GM18526 (cell line): ENCODE measurements around the gene AGAP1.

Experiments used
- POLR2A ChIP-seq: IDR thresholded peaks from 3 replicates; pipeline ENCODE4 v1.6.1; 2011; ENCODE audit not compliant: insufficient read length; ENCODE audit errors: extremely low read depth

AGAP1 gene

DNA sequence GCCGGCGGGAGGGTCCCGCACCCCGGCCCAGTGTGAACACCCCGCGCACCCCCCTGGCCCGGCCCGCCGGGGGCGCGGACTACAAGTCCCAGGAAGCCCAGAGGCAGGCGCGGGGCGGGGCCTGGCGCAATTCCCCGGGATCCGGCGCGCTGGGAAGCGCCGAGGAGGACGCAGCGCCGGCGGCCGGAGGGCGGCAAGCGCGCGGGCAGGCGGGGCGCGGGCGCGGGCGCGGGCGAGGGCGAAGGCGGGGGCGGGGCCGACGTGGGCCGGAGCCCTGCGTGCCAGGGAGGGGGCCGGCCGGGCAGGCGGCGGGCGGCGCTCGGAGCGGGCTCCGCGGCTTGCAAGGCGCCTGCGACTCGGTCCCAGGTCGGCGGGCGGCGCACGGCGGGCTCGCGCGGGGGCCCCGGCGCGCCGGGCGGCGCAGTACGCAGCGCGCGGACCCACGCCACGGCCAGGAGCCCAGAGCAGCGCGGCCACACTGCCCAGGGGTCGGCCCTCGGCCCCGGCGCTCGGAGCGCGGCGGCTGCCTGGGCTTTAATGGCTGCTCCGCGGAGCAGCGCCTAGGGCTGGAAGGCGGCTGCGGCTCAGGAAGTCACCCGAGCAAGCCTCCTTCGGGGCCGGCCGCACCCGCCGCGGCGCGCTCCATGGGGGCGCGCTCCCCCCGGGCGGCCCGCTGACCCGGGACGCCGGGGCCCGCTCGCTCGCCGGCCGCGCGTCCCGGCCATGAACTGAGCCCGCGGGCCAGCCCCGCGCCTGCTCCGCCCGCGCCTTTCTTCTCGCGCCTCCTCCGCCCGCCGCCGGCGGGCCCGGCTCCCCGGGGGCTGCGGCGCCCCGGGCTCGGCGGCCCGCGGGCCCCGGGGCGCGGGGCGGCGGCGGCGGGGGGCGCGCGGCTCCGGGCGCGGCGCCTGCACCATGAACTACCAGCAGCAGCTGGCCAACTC lies at the start of gene AGAP1:
Gene AGAP1 (plus strand): TSS at position 269 of the 941 bp plus-strand sequence.
- no peak for TF ChIP-seq POLR2A

DNA sequence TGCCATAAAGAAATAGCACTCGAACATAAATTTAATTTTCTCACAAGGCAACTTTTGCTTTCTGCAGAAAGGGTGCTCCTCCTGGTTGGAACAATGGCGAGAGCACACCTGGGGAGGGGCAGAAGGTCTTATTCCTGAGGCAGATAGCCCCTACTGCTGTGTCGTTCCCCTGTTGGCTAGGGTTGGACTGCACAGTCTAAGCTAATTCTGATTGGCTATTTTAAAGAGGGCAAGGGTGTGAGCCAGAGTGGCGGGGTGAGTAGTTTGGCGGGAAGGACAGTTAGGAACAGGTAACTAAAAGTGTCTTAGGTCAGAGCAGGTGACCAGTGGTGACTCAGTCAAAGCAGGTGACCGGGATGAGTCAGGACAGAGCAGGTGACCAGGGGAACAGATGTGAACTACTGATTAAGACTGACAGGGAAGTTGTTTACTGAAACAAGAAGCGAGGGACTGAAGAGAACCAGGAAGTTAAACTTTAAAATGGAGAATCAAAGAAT lies 49.7 kb upstream of the AGAP1 start:
- TF ChIP-seq POLR2A: no peak

DNA sequence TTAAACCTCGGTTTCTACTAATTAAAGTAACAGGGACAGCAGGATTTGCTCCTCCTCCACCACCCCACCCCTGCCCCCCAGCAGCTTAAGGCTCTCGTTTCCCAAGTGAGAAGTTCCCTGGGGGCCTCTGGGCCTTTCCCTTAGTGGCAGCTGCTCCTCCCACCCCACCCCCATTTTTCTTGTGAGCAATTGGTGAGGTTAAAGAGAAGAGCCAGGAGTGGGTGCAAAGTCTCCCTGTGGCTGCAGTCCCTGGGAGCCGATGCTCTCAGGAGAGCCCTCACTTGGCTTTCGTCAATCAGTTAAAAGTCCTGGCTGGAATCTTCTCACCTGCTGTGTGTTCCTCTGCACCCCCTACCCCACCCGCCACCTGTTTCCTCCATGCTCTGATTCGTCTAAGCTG lies 48.7 kb upstream of the AGAP1 start:
- no peak for TF ChIP-seq POLR2A

DNA sequence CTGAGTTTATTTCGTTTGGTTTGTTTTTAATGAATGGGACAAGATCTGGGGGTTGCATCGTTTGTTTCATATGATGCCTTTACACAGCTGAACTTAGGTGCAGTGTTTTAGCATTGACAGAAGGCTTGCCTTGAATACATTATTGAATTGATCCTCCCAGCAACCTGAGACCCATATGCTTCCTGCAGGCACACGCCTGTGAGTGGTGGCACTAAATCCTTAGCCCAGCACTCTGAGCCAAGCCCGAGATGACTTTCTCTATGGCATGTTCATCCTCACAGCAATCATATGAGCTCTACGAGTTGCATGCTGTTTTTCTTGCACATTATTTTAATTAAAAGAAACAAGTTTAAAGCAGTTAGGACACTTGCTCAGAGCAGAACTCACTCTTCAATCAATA lies 47.8 kb upstream of the AGAP1 start:
- TF ChIP-seq POLR2A: no peak

DNA sequence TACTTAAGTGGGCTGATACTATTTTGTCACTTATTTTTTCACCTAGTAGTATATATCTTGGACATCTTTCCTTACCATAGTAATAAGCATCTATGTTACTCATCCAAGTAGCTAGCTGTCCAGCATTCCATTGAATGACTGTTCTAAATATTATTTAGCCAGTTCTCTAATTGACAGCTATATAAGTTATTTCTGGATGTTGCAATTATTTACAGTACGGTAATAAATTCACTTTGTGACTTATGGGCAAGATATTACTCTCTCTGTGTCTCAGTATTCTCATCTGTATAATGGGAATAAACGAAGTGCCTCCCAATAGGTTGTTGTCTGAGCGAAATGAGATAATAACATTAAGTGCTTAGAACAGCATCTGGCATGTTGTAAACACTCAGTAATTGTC lies 46.6 kb upstream of the AGAP1 start:
- no peak for TF ChIP-seq POLR2A

DNA sequence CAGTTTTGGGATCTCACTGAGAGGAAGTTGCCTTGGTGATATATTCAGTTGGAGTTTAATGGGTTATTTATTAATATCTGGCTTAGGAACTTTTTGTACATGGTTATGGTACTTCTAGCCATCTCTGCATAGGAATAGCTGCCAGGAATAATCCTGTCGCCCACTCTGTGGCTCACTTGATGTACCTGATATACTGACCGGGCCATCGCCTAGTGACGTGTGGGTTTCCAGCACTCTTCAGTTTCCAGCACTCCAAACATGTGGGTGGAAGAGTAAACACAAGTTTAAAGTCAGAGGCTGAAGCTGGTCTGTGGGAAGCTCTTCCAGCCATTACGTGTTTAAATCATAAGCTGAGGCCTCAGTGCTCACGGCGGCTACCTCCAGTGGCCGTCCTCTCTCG lies 44.3 kb upstream of the AGAP1 start:
- no peak for TF ChIP-seq POLR2A

DNA sequence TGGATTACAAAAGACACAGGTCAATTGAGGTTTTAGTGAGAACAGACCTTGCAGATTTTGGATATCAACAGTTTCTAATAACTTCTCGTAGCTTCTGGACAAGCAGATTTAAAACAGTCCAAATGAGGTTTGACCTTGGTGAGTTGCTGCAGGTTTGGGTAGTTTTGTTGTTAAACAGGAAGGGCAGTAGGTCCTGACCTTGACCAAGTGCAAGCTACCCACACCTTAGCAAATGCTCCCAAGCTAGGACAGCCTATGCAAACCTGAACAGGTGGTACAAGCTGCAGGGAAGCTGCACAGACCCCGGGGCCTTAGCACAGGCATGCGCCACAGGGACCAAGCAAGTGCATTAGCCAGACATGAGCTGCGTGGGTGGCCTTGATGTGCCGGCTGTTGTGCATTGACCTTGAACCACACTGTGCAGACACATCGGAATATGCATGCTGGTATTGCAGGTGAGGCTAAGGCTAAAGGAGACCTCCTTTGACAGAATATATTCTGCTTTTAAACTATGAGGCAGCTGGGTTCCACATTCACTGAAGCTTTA lies 40.2 kb upstream of the AGAP1 start:
- TF ChIP-seq POLR2A: no peak

DNA sequence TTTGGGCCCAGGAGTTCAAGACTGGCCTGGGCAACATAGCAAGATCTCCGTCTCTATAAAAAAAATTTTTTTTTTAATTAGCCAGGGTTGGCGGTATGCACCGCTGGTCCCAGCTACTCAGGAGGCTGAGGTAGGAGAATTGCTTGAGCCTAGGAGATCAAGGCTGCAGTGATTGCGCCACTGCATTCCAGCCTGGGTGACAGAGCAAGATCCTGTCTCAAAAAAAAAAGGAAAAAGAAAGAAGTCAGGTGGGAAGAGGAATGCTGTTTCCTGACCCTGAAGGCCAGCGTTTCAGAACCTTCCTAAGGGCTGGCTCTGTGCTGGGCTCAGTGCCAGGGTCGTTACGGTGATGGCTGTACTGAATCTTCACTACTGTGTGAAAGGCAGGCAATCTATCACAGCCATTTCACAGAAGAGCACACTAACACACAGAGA lies 35.0 kb upstream of the AGAP1 start:
- TF ChIP-seq POLR2A: no peak

DNA sequence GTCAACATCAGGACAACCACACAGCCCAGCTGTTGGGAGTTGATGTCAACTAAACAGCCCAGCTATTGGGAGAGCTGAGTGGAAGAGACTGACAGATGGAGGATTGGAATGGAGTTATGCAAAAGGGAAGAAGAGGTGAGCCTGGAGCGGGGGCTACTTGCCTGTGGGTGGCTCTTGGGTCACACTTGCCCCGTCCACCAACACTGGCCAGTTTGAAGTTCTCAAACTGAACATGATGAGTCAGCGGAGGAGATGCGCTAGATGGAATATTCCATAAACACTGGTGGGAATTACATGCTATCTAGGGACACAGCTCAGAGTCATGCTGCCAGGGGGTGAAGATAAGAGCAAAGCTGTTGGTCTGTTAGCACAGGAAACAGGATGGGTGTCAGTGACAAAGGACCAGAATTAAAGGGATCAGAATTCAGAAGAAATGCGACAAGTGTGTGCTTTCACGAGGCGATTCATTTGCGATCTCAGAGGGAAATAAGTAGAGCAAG lies 33.2 kb upstream of the AGAP1 start:
- TF ChIP-seq POLR2A: no peak

DNA sequence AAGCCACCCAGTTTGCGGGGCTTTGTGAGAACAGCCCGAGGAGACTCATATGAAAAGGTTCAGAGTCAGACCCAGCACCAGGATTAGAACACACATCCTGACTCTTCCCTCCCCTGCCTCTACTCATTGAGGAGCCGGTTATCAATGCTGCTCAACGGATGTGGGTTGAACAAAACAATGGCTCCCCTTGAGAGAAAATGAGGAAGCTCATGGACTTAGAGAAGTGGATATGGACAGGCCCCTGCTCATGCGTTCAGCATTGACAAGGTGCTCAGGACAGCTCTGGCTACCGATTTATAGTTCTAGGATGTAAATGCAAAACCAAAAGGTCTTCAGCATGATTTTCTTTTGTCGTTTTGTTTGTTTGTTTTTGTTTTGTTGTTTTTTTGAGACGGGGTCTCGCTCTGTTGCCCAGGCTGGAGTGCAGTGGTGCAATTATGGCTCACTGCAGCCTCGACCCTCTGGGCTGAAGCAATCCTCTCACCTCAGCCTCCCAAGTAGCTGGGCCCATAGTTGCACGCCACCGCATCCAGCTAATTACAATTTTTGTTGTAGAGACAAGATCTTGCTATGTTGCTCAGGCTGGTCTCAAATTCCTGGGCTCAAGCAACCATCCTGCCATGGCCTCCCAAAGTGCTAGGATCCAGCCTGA lies 32.0 kb upstream of the AGAP1 start:
- no peak for TF ChIP-seq POLR2A

DNA sequence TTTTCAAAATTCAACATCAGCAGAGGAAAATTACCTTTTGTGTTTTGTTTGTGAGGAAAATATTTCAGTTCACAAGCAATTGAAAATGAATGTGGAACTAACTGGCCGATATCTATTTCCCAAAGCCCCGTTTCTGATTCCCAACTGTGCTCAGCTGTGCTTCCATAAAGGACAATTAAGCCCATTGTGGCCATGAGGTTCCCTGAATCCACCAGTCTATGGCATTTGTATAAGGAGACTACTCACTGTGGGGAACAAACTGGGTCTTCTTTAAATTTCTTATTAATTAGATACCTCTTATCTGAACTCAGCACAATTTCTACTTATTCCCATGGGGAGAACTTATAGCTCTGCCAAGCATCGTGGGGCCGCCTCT lies 31.4 kb upstream of the AGAP1 start:
- no peak for TF ChIP-seq POLR2A

DNA sequence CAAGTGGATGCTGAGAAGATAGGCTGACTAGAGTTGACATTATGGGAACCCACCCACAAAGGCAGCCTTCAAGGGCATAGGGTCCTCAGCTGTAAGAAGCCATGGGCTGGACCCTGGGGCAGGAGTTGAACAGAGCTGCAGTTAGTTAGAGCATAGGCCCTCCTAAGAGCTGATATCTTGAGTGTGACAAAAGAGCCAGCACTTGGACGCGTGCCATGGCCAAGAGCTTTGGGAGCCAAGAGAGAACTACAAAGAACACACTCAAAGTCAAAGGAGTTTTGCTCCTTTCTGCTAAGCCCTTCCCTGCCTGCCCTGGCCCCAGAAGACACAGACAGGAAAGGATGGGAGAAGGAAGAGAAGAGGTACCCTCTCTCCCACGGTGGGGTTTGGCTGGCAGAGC lies 29.9 kb upstream of the AGAP1 start:
- TF ChIP-seq POLR2A: no peak

DNA sequence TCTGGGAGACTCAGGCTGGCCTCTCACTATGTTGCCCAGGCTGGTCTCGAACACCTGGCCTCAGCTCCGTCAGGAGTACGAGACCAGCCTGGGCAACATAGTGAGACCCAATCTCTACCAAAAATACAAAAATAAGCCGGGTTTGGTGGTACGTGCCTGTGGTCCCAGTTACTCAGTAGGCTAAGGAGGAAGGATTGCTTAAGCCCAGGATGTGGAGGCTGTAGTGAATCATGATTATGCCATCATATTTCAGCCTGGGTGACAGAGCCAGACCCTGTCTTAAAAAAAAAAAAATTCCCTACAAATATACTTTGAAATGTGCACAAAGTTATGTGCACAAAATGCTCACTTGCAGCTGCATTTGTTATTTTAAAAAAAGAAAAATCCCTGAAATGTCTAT lies 26.3 kb upstream of the AGAP1 start:
- TF ChIP-seq POLR2A: no peak

DNA sequence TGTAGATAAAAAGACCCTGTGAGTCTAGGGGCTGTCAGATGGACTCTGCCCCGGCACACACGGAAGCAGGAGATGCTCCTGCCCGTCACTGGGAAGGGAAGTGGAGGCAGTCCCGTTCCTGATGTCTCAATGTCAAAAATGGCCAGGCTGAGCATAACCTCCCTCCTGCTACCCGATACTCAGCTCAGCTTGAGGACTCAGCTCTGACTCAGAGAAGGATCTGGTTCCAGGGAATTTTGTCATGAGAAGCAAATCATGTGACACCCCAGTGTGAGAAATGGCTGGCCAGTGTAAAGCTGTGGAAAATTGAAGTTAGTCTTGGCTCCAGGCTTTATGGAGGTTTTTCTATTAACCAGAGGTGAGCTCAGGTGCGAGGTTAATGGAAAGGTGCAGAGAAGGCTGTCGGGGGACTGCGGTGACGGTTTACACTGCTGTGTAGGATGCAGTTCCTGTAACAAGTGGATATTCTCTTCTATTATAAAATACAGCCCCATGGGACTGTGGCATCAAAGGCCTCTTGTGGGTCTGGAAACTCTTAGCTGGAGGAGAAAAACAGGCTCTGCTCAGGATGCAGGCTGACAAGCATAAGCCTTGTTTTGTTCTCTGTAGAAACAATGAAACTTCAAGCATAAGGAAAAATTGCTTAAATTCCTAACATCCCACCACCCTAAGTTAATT lies 24.7 kb upstream of the AGAP1 start:
- TF ChIP-seq POLR2A: no peak

DNA sequence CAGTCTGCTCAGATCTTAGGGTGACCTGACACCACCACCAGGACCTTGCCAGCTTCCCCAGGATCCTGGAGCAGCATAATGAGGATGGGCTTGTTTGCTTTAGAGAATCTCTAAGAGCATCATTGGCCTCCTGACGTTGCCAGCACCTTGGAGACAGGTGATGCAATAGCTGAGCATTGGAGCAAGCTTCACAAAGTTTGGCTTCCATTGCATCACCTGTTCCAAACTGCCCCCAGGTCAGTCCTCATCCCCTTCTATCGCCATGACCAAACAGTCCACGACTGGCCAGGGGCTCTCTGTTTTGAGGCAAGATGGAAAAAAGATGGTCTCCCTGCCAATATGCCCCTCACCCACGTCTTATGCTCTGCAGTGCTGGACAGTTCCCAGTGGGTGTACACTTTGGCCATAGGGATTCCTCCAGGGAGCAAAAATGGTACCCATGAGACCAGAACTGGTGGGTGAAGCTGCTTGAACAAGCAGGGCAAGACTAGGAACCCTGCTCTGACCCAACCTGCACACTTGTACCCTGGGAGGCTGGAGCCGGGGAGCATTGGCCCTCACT lies 22.6 kb upstream of the AGAP1 start:
- TF ChIP-seq POLR2A: no peak
